HCT116 (cell line): ENCODE data around the gene CYGB. TPM values are rescaled to one million over a fixed set of nuclear protein-coding genes. Genes with fewer than 3 reads are reported as not detected.
A peak's percentile ranks its signal among the peaks of the same experiment; 100 is the strongest.

Experiments used
- ATAC-seq: fragments of 200-7000 bp; cut with Tn5 transposase; 2 replicates; pipeline ENCODE4 v1.9.1; 2020; ENCODE audit warnings: mild to moderate bottlenecking, moderate library complexity
- BruUV-seq: library from RNA; stranded (reverse); fragments of 400-500 nt; replicated peaks from 2 replicates; lab custom pipeline; 2021; lab: Mats Ljungman, UMichigan
- CTCF ChIA-PET: fragments of 300-600 bp; sonication (Branson Sonifier 250); formaldehyde crosslinking; loops from one replicate; lab custom pipeline; 2021; ENCODE audit warnings: antibody characterized with exemption; lab: Charles Lee
- POLR2A ChIA-PET: fragments of 300-600, 350-600 bp; sonication (Branson Sonifier 250); formaldehyde crosslinking; loops from one replicate; lab custom pipeline; 2021; ENCODE audit warnings: antibody characterized with exemption; lab: Charles Lee
- RAD21 ChIA-PET, 2 experiments: fragments of 300-600 bp; sonication (Branson Sonifier 250); formaldehyde crosslinking; loops; one replicate each; lab custom pipeline; 2023; ENCODE audit warnings: low total read pairs in 2 of 2; ENCODE audit not compliant: uncharacterized antibody in 2 of 2, unreplicated experiment in 2 of 2, low non-redundant PET in 1 of 2; lab: Charles Lee
- DNase-seq: peaks from one replicate; pipeline ENCODE4 v3.0.0-alpha.2; 2010; ENCODE audit warnings: low read depth, low spot score
- H2AFZ ChIP-seq: fragments of 200-600 bp; shearing (Covaris generic), sonication (generic); 2 replicates; pipeline ENCODE4 v1.6.1; 2017; ENCODE audit warnings: low read depth, mixed run types, mixed read lengths, antibody characterized with exemption, low read length; ENCODE audit not compliant: poor library complexity, severe bottlenecking
- H3K27ac ChIP-seq: 2 replicates; pipeline ENCODE4 v1.5.1; 2012; ENCODE audit warnings: low read depth, low read length
- H3K27me3 ChIP-seq: fragments of 200-600 bp; sonication (generic); 2 replicates; pipeline ENCODE4 v1.6.1; 2016; ENCODE audit warnings: mixed run types, low read length, mixed read lengths; ENCODE audit not compliant: insufficient read depth
- H3K36me3 ChIP-seq, 2 experiments: fragments of 200-500 bp in 1 of 2; fragments of 200-600 bp in 1 of 2; sonication (Bioruptor generic) in 1 of 2; sonication (generic) in 1 of 2; 2 replicates each; pipeline versions ENCODE4 v1.5.1 to v1.6.1; 2014 to 2016; ENCODE audit warnings: low read length in 2 of 2, inconsistent platforms in 1 of 2, mixed read lengths in 1 of 2, mixed run types in 1 of 2; ENCODE audit not compliant: insufficient read depth in 2 of 2, control insufficient read depth in 1 of 2
- H3K4me1 ChIP-seq, 2 experiments: fragments of 200-600 bp in 1 of 2; sonication (generic) in 1 of 2; 2 replicates each; pipeline versions ENCODE4 v1.5.1 to v1.6.1; 2012 to 2017; ENCODE audit warnings: low read length in 2 of 2, inconsistent platforms in 1 of 2, mild to moderate bottlenecking in 1 of 2, mixed read lengths in 1 of 2, mixed run types in 1 of 2, moderate library complexity in 1 of 2; ENCODE audit not compliant: insufficient read depth in 2 of 2, control insufficient read depth in 1 of 2
- H3K4me2 ChIP-seq: fragments of 200-600 bp; sonication (generic); 2 replicates; pipeline ENCODE4 v1.6.1; 2017; ENCODE audit warnings: mixed run types, low read length, mixed read lengths
- H3K4me3 ChIP-seq, 2 experiments: fragments of 200-600 bp in 1 of 2; sonication (generic) in 1 of 2; replicated peaks in 1 of 2; 2 replicates each; pipeline ENCODE4 v1.5.1; 2011 to 2016; ENCODE audit warnings: low read length in 2 of 2, control low read depth in 1 of 2, low read depth in 1 of 2, mild to moderate bottlenecking in 1 of 2, mixed read lengths in 1 of 2, mixed run types in 1 of 2
- H3K79me2 ChIP-seq: fragments of 200-600 bp; sonication (generic); 2 replicates; pipeline ENCODE4 v1.6.1; 2017; ENCODE audit warnings: mild to moderate bottlenecking, mixed run types, low read length, moderate library complexity, mixed read lengths; ENCODE audit not compliant: insufficient read depth
- H3K9ac ChIP-seq: fragments of 200-600 bp; sonication (generic); 2 replicates; pipeline ENCODE4 v1.6.1; 2016; ENCODE audit warnings: low read length, mixed read lengths
- H3K9me2 ChIP-seq: fragments of 200-600 bp; sonication (generic), shearing (Covaris generic); 2 replicates; pipeline ENCODE4 v1.6.1; 2017; ENCODE audit warnings: mixed run types, mild to moderate bottlenecking, moderate library complexity; ENCODE audit not compliant: insufficient read depth
- H3K9me3 ChIP-seq, 2 experiments: fragments of 200-500 bp in 1 of 2; fragments of 200-600 bp in 1 of 2; sonication (Bioruptor generic) in 1 of 2; sonication (generic) in 1 of 2; 2 replicates each; pipeline ENCODE4 v1.6.1; 2014 to 2017; ENCODE audit warnings: low read length in 2 of 2, mixed read lengths in 2 of 2, inconsistent platforms in 1 of 2, low read depth in 1 of 2, mild to moderate bottlenecking in 1 of 2, mixed run types in 1 of 2, moderate library complexity in 1 of 2; ENCODE audit not compliant: control insufficient read depth in 1 of 2, insufficient read depth in 1 of 2
- H4K20me1 ChIP-seq: fragments of 200-600 bp; sonication (generic), shearing (Covaris generic); 2 replicates; pipeline ENCODE4 v1.6.1; 2017; ENCODE audit warnings: mixed run types, mild to moderate bottlenecking, moderate library complexity; ENCODE audit not compliant: insufficient read depth
- ATF3 ChIP-seq: IDR thresholded peaks from 2 replicates; pipeline ENCODE4 v1.6.1; 2012
- CBX3 ChIP-seq: IDR thresholded peaks from 2 replicates; pipeline ENCODE4 v1.6.1; 2012; ENCODE audit warnings: low read depth
- CEBPB ChIP-seq: IDR thresholded peaks from 2 replicates; pipeline ENCODE4 v1.6.1; 2012; ENCODE audit warnings: low read depth
- CTCF ChIP-seq, 3 experiments: fragments of 200-600 bp in 1 of 3; sonication (generic) in 1 of 3; IDR thresholded peaks in 2 of 3; conservative IDR thresholded peaks in 1 of 3; 2 replicates each; pipeline ENCODE4 v1.5.1; 2012 to 2017; ENCODE audit warnings: low read depth in 2 of 3, low read length in 2 of 3, antibody characterized with exemption in 1 of 3, borderline replicate concordance in 1 of 3, control low read depth in 1 of 3, mild to moderate bottlenecking in 1 of 3, mixed read lengths in 1 of 3, mixed run types in 1 of 3, moderate library complexity in 1 of 3; ENCODE audit not compliant: insufficient read depth in 1 of 3
- ELF1 ChIP-seq: IDR thresholded peaks from 2 replicates; pipeline ENCODE4 v1.6.1; 2012; ENCODE audit warnings: low read depth, borderline replicate concordance
- FOSL1 ChIP-seq: IDR thresholded peaks from 2 replicates; pipeline ENCODE4 v1.6.1; 2012; ENCODE audit warnings: low read depth
- JUND ChIP-seq: IDR thresholded peaks from 2 replicates; pipeline ENCODE4 v1.6.1; 2012
- SP1 ChIP-seq: IDR thresholded peaks from 2 replicates; pipeline ENCODE4 v1.6.1; 2012; ENCODE audit warnings: low read depth
- ZFX ChIP-seq: fragments of 450-650 bp; IDR thresholded peaks from 2 replicates; pipeline ENCODE4 v1.6.1; 2017
- intact Hi-C: fragments of 100-400 bp; cut with micrococcal nuclease; formaldehyde crosslinking; loops from 2 replicates; pipeline ENCODE4 v1.10.0; 2022
- total RNA-seq: library from RNA; stranded (reverse); gene quantifications from one replicate; pipeline ENCODE4 v1.2.1, GENCODE V29; 2021; ENCODE audit not compliant: unreplicated experiment

The CYGB gene
- total RNA-seq, 1 experiment from 2014 or later = 0.66 TPM

- CTCF ChIA-PET = interaction anchor here (0.7 to 1.4 kb wide), 2 partner anchors 76 to 214 kb away, joined by 3 to 4 read pairs; no protein-coding TSS in a partner anchor
- POLR2A ChIA-PET = no interaction called here
- Histone ChIP-seq H4K20me1 (no peaks in the 10 kb centered on the region), H3K27me3 (no peaks in the 10 kb centered on the region), H3K4me2 (no peak overlapping the region), H2AFZ (no peak overlapping the region), H3K9me3 (no peaks in the 10 kb centered on the region), H3K79me2 (no peaks in the 10 kb centered on the region; the same call in 1 of the 2 replicates), H3K27ac (no peak overlapping the region)
- BruUV-seq = TSS peak; percentile 27
- RAD21 ChIA-PET = no interaction called here
- no peak for DNase-seq
- TF ChIP-seq JUND (no peak), SP1 (no peak), ELF1 (no peak), CEBPB (no peak), CBX3 (no peak), ZFX (no peak), ATF3 (no peak), FOSL1 (no peak), CTCF (IDR thresholded peaks at IDR 0.05 in 2 of 3, conservative IDR thresholded peaks at IDR 0.05 in 1 of 3; ENCODE audit: borderline replicate concordance in 1 of 3, insufficient read depth in 1 of 3, low read depth in 2 of 3, low read length in 2 of 3) (no peak)
- TF ChIP-seq, all 23 proteins: peak for 0
- Histone ChIP-seq H3K9ac (no peak overlapping the region), H3K4me1 (peaks cover 25 to 61% of the 10 kb centered on the region in 2 experiments), H3K36me3 (peaks cover 3 to 5% of the 10 kb centered on the region in 2 experiments; a peak in 1 of 4 replicates), H3K4me3 (no peak overlapping the region), H3K9me2 (no peaks in the 10 kb centered on the region)
- ATAC-seq = no peak
- intact Hi-C loops = no loop called here
These were observed 49.9 kb downstream of the CYGB start for GRCh38 chr17:76487451-76488192.
